GM21390 (cell line): ENCODE data around the gene TRIM45.

Experiments
- ATAC-seq: cut with Tn5 transposase; IDR thresholded peaks from one replicate; pipeline ENCODE4 v1.9.1; 2021; ENCODE audit not compliant: unreplicated experiment

TRIM45 gene

DNA sequence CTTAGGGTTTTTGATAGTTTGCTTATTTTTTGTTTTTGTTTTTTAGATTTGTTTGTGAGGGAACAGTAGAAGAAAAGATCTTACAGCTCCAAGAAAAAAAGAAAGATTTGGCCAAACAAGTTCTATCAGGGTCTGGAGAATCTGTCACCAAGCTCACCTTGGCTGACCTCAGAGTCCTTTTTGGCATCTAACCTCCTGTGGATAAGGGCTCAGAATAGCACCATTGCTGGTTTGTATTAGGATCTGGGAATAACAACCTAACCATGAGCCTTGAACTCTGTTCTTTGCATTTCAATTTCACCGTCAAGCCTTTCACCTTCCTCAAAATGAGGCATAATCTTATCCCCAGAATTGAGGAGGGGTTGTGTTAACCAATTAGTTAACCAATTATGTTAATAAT, 20.2 kb downstream of the TRIM45 start:
- no peak for ATAC-seq

DNA sequence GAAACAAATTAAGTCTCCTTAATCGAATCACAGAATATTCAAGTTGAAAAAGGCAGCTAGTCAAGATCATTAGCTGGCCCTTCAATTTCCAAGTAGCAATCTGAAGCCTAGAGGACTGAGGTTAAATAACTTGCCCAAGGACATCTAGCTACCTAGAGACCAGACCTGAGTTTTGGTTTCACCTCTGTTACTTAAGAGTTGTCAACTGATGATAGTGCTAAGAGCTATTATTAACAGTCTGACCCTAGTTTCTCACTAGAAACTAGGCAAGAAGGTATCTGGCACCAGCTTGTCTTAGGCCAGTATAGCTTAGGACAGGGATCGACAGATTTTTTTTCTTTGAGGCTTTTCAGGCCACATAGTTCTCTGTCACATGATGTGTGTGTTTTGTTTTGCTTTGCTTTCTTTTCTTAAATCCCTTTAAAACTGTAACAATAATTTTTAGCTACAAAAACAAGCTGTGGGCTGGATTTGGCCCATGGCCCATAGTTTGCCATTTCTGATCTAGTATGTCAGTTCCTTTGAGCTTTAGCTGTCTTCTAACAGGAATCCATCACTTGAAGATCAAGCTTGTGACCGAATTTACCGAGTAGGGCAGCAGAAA, 23.2 kb downstream of the TRIM45 start:
- ATAC-seq = no peak

DNA sequence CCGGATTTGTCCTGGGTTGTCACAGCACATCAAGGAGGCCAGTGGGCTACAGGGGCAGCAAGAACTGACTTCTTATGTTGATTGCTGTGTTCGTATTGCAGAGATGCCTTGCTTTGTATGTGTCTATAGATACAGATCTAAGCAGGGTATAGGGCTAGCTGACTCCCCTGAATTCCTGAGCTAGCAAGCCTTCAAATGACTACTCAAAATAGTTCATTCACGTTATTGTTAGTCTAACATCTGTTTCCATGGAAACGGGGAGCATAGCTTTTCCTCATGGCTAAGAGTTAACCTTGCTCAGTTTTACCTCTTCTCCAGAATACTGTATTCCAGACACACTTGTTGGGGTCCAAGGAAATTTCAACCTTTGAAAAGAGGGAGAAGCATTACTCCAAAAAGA, 24.1 kb downstream of the TRIM45 start:
- no peak for ATAC-seq

DNA sequence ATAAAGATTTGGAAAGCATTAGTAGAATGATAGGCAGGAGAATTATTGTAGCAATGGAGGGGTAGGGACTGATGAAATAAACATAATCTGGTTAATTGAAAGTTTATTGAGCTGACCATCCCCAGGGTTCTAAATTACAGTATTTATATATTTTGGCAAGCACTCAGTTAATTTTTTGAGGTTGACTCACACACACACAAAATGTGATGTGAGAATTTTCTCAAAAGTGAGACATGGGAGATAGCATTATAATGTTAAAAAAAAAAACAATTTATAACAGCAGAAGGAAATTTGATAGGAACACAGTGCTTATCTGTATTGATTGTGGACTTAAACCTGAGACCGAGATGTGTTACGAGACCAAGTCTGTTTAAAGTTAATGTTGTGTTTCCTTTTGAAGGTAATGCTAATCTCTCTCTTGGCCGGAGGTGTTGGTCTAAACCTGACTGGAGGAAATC, 24.6 kb downstream of the TRIM45 start:
- ATAC-seq = no peak

DNA sequence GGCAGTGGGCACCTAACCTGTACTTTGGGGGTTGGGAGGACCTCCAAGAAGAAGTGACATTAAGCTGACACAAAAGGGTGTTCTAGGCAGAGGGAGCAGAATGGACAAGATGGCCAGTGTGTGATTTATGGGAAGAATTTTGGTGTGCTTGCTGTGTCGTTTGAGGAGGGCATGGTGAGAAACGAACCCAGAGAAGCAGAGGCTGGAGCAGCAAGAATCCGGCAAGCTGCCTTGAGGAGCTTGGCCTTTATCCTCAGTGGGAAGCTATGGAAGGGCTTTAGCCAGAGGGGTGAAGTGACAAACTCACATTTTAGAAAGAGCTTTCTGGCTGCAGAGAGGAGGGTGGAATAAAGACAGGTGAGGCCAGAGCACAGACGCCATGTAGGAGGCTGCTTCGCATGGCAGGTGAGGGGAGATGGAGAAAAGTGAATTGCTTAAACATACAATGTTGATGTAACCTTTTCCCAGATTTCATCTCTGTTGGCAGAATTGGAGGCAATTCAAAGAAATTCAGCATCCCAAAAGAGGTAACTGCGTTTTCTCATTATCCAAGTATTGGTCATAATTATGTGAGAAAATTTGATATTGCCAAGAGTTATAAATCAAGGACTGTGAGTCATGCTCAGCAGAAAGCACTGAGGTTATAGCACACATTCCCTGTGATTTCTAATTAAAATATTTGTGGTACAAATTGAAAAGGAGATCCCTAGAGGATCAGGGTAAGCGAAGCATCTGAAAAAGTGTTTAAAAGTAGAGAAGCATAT, 26.5 kb downstream of the TRIM45 start:
- ATAC-seq = no peak

DNA sequence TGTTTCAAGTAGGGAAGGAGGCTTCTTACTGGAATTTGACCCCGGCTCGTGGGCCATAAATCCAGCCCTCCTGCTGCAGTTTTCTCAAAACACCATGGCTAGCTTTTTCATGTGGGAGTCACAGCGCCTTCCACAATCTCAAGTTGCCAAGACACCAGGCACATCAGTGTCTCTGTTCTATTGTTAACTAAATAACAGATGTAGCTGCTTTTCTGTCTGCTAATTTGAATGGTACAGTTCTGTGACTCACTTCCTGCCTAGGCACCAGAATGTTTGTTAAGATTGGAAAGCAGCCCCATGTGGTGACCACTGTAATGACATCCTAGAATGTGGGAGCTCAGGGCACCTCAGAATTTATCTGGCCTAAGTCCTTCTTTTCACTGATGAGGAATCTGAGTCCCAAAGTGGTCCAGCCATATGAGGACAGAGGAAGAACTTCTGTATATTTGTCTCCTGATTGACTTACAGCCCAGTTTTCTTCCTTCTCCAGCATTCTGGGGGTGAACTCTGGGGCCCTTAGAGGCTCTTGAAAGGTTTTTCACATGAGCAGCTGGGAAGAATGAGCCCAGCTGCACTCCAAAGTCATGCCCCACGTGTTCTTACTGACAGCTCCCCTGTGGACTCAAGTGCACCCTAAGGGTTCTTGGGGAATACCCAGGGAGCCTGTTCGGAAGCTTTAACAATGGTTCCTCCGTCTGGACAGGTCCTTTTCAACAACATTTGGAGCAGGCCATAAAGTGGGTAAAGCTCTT, 27.5 kb downstream of the TRIM45 start:
- peak; percentile 66 for ATAC-seq

DNA sequence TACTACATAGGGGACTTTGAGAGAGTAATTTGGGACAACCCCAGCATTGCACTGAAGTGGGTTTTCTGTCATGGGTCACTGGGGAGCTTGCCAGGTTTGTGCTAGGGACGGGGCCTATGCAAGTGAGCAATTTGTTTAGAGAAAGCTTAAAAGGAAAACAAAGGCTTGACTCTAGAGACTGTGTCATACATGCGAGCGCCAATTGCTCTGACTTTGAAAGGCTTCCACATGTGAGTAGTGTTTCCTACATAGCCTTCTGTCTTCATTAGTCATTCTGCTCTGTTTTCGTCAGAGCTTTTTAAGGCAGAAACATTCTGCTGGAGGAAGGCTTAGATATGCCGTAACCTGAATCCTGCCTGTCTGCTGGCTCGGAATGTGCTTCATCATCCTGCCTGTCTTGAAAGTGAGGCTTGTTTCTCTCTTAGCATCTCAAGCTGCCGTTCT, 28.4 kb downstream of the TRIM45 start:
- ATAC-seq = no peak

DNA sequence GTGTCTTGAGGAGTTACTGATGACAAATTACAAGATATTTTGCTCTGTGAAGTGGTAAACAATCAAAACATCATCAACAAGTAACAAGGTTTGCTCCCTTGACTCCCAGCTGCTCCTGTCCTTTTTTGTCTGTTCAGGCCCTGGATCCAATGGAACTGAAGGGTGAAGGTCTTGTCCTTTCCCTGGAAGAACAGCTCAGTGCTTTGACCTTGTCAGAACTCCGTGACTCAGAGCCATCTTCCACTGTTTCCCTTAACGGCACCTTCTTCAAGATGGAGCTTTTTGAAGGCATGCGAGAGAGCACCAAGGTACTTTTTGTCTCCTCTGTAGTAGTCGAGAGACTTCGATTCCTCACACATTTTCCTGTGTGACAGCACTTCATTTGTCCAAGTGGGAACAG, 29.0 kb downstream of the TRIM45 start:
- ATAC-seq = no peak

DNA sequence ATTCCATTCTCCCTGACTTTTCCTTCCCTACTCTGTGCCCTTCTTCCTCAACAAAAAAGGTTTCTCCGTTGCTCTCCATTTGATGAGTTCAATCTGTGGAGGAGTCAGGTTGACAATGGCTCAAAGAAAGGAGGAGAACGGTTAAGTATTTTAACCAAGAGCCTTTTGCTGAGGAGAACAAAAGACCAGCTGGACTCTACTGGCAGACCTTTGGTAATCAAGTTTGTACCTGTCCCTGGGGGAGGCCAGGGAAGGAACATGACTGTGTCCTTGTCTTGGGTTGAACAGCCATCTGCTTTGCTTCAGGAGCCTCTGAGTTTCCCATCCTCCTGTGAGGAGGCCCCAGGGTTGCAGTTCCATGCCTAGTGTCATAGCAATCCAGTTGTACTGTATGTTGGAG, 31.6 kb downstream of the TRIM45 start:
- no peak for ATAC-seq

DNA sequence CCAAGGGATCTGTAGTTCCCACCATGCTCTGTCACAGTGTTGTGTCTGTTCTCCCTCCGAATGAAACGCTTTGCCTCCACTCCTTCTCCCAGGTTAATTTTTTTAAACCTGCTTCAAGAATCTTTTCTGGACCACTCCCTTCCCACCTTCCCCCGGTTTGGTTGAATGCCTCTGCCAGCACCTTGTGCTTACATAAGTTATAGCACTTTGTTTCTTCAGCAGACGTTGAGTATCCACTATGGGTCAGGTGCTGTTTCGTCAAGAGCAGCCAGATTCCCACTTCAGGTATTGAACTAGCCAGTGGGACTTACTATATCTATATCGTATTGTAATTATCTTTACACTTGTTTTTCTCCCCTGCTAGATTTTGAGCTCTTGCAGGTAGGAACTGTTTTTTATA, 33.9 kb downstream of the TRIM45 start:
- ATAC-seq = no peak

DNA sequence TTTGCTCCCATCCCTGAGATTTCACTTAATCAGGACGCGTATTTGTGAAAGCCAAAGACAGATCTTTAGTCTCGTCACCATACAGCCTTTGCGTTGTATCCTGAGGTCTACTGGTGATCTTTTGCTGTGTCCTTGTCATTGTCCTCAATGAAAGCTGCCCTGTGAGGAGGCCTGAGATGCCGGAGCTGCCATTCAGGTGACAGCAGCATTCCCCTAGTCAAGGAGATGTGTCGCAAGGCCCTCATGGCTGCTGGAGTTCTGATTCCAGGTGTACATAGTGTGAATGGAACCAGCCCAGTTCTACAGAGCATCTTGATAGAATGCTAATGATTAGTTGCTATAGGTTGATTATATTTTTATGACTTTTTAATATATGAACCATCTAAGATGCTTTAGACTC, 37.3 kb downstream of the TRIM45 start:
- ATAC-seq = no peak

DNA sequence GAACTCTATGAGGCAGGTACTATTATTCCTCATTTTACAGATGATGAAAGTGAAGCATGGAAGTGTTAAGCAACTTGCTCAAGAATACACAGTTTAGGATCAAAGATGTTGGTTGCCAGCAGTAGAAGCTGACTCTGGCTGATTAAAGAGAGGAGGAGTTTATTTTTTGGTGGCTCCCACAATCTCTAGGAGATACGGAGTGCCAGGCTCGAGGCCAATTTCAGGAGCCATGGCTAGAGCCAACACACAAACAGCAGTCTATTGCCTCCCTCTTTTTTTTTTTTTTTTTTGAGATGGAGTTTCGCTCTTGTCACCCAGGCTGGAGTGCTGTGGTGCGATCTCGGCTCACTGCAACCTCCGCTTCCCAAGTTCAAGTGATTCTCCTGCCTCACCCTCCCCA, 41.8 kb downstream of the TRIM45 start:
- ATAC-seq = no peak

DNA sequence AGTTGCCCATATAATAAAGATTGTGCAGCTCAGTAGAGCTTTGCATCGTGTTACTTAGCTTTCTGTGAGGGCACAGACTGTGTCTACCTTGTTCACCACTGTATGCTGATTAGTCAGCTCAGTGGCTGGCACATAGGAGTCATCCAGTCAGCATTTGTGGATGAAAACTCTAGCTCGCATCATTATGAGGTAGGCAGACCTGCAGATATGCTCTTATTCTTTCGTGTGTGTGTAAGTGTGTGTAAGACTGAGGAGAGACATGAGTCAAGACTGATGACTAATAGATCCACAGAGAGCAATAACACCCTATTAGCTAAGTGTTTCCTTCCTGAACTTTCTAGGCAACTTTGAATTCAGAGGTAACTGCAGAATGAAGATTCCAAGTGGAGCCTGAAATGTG, 44.3 kb downstream of the TRIM45 start:
- ATAC-seq = no peak

DNA sequence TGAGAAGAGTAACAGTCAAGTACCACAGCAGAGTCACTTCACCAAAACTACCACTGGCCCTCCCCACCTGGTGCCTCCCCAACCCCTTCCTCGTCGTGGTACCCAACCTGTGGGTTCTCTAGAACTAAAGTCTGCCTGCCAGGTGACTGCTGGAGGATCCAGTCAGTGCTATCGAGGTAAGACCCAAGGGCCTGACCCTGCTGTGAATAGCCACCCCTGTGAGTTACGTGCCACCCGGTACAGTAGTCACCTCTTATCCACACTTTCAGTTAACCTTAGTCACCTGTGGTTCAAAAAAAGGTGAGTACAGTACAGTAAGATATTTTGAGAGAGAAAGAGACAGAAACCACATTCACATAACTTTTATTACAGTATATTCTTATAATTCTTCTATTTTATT, 44.9 kb downstream of the TRIM45 start:
- ATAC-seq = no peak

DNA sequence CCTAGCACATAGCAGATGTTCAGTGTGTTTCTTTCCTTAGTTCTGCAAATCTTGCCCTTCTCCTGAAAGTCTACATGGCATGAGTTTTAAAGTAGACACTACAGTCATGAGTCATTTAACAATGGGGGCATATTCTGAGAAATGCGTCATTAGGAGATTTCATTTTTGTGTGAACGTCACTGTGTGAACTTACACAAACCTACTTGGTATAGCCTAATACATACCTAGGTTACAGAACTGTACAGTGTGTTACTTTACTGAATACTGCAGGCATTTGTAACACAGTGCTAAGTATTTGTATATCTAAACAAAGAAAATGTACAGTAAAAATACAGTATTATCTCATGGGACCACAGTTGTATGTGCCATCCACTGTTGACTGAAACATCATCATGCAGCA, 51.4 kb downstream of the TRIM45 start:
- no peak for ATAC-seq

DNA sequence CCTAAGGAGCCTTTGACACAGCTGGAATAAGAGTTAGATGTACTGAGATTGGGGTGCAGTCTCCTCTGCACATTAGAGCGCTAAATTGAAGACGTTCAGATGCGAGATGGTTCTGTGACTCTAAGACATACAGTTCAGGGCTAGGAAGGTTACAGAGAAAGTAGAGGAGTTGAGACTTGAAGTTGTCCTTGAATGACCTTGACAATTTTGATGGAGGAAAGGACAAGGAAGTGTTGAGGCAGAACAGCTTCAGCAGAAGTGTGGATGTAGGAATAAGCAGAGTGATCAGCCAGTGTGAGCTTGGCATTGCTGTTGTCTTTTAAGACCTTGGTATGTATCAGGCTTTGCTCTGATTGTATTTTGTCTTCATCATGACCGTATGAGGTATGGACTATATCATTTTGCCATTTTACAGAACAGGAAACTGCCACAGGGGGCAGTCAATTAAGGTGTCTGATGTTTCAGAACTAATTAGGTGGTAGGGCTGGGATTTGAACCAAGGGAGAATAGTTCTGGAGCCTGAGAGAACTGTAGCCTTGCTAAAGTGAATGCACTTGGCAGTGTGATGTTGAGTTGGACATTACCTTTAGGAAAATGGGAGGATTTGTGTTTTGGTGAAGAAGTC, 52.2 kb downstream of the TRIM45 start:
- ATAC-seq = no peak

DNA sequence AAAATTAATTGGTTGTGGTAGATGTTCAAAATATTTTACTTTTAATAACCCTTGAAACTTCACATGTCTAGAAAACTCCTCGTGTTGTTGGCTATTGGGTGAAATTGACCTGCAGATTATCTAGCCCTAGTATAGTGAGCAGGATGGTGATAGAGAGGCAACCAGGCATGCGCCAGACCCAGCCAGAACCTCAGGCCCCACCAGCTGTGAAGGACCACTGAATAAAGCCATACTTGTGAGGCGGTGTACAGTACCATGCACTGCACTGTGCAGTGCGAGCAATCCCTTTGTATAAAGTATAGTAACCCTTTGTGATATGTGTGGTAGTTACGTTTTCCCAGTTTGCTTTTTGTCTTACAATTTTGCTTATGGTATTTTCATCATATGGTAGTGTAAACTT, 53.0 kb downstream of the TRIM45 start:
- ATAC-seq = no peak

DNA sequence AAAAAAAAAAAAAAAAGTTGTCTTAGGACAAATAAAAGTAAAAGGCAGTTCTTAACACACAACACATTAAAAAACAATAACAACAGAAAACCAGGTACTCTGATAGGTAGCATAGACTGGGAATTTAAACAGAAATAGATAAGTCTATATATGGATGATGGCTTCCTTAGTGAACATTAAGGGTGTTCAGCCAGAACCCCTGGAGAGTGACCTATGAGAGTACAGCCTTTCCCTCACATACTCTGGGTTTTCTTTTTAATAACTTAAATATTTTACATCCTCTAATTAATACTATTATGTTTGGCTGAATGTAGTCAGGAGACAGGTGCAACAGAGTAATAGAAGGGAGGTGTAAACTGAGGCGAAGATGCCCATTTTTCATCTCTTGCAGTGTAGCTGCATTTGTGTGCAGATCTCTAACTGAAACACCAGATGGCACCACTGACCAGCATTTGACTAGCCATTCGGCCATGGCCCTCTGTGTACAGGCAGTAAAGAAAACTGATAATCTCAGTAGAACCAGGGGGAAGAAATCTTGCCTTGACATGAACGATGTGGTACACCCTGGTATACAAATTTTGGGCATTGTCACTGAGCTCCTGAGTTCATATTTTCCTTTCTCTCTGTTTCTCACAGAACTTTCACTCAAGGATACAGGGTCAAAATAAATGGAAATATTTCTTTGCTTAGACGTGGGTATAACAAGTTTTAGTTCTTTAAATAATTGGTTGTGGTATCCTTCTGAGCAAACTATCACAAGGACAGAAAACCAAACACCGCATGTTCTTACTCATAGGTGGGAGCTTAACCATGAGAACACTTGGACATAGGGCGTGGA, 53.8 kb downstream of the TRIM45 start:
- ATAC-seq = peak; percentile 56

DNA sequence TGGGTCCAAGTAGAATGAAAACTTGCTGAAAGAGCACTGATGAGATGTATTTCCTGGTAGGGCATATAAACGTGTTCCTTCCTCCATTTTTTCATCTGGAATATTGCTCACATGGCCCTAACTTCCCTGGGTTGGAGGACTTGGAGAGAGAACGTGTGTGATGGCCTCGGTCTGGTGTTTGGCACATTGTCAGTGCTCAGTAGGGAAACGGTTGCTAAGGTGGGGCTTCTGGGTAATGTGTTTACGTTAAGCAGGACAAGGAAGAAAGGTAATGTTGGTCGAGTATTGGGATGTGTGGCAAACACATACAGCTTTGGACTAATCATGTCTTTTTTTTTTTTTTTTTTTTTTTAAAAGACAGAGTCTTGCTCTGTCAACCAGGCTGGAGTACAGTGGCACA, 55.2 kb downstream of the TRIM45 start:
- no peak for ATAC-seq

DNA sequence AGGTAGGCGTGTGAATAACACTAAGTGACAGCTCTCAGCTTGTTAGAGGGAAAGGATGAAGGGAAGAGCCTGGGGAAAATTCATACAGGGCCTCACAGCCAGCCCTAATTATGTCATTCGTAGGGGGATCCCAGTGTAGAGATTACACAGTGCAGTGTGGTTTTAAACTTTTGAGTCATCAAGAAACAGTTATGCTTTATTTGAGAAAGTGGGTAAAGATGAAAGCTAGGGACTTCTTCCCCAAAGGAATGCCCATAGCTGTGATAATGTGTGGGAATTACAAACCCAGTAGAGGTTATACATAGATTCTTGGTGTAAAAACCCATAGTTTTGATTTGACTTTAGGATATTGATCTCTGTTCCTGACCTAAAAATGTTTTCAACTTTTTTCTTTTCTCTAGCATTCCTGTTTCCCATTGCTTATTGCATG, 59.5 kb downstream of the TRIM45 start:
- no peak for ATAC-seq
